ENCODE data around the gene HSPA8.

The HSPA8 gene

DNA sequence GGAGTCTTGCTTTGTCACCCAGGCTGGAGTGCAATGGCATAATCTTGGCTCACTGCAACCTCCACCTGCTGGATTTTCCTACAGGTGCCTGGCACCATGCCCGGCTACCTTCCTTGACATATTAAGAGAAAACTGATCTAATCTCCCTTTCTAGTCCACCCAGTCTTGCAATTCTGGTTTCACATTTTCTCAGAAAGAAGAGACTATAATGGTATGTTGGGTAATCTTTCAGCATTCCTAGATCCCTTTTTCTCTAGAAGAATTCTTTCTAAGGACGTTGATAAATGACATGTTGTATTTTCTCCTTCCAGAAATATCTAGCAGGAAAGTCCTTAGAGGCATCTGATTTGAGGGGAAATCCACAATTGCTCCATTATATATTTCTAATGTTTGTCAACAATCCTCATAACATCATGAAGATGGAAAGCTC, 10.4 kb upstream of the HSPA8 start:
- TF ChIP-seq TCF12 (IDR thresholded peaks at IDR 0.05; ENCODE audit: low read depth) (peak; percentile 56), CEBPB (IDR thresholded peaks at IDR 0.05) (peak; percentile 54; the same call in 1 of the 2 replicates), EP300 (IDR thresholded peaks at IDR 0.05; ENCODE audit: borderline replicate concordance) (no peak; the same call in 1 of the 2 replicates), NFIC (IDR thresholded peaks at IDR 0.05) (peak; percentile 92)

- TF ChIP-seq, protein P1, sequence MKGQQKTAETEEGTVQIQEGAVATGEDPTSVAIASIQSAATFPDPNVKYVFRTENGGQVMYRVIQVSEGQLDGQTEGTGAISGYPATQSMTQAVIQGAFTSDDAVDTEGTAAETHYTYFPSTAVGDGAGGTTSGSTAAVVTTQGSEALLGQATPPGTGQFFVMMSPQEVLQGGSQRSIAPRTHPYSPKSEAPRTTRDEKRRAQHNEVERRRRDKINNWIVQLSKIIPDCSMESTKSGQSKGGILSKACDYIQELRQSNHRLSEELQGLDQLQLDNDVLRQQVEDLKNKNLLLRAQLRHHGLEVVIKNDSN (IDR thresholded peaks at IDR 0.05): no peak
- no peak for TF ChIP-seq REST (IDR thresholded peaks at IDR 0.05; ENCODE audit: low read depth)
- TF ChIP-seq NFIC (IDR thresholded peaks at IDR 0.05): no peak
- TF ChIP-seq TAF1 (IDR thresholded peaks at IDR 0.05; ENCODE audit: low read depth): no peak
- no peak for TF ChIP-seq YY1 (IDR thresholded peaks at IDR 0.05; ENCODE audit: low read depth)
- no peak for TF ChIP-seq ZBTB7A (IDR thresholded peaks at IDR 0.05; ENCODE audit: low read depth)
- no peak for TF ChIP-seq EP300 (IDR thresholded peaks at IDR 0.05; ENCODE audit: borderline replicate concordance)
- no peak for TF ChIP-seq FOXM1 (IDR thresholded peaks at IDR 0.05; ENCODE audit: borderline replicate concordance, low read depth)
- no peak for TF ChIP-seq TCF12 (IDR thresholded peaks at IDR 0.05; ENCODE audit: low read depth)
- no peak for TF ChIP-seq TEAD4 (IDR thresholded peaks at IDR 0.05)
- no peak for TF ChIP-seq MAX (IDR thresholded peaks at IDR 0.05)
- TF ChIP-seq RAD21 (IDR thresholded peaks at IDR 0.05; ENCODE audit: low read depth): no peak
- no peak for TF ChIP-seq EGR1 (IDR thresholded peaks at IDR 0.05)
- TF ChIP-seq CEBPB (IDR thresholded peaks at IDR 0.05): no peak
- TF ChIP-seq CREB1 (IDR thresholded peaks at IDR 0.05; ENCODE audit: low read depth): no peak
Measured at GRCh38 chr11:123069908-123070821, 8.2 kb upstream of the HSPA8 start.

DNA sequence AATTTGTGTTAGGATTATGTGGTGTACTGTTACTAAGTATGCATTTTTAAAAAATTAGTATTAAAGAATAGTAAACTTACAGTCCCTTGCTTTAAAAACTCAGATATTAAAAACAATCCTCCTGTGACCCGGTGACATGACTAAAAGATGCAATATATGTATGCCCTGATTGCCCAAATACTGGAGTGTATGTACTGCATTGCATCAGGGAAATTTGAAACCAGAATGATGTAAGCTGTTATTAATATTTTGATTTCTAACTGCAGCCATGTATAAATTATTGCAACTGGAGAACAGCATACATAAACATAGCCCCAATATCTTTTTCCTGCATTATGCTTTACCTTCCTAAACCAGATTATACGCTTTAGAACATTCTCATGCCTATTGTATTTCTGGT, 3.7 kb upstream of the HSPA8 start:
- TF ChIP-seq FOXM1 (IDR thresholded peaks at IDR 0.05; ENCODE audit: borderline replicate concordance, low read depth) (no peak), MAX (IDR thresholded peaks at IDR 0.05) (no peak), CEBPB (IDR thresholded peaks at IDR 0.05) (no peak), NFIC (IDR thresholded peaks at IDR 0.05) (no peak), ZBTB7A (IDR thresholded peaks at IDR 0.05; ENCODE audit: low read depth) (no peak), TCF12 (IDR thresholded peaks at IDR 0.05; ENCODE audit: low read depth) (no peak)

DNA sequence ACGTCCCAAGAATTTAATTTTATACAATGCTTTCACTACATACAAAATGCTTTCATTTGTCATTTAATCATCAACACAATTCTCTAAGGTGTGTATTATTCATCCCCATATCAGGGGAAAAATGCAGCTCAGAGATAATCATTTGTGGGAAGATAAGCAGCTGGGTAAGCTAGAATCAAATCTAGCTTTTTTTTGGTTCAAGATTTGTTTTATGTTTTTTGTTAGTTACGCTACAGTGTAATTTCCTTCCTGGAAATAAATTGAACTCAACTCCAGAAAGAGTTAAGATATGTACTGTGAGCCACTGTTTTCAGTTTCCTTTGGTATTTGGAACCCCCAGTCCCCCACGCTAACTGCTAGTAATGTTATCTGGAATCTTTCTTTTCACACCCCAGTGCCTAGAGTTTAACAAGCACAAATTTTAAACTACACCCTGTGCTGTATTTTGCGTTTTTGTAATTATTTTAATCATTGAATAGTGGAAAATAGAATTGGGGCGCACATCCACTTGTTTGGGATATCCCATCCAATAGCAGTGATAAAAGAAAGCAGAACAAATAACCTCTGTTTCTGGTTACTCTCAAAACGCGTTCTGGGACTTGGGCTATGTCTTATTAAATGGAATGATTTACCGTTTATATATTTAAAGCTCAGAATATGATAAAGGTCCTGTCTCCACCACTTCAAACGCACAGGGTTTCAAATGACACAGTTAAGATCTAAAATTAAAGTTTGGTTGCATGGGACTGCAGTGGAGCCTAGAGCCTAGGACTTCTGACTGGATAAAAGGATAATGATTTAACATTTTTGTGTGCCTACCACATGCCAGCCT, 2.1 kb upstream of the HSPA8 start:
- TF ChIP-seq YY1 (IDR thresholded peaks at IDR 0.05; ENCODE audit: low read depth) (no peak), RAD21 (IDR thresholded peaks at IDR 0.05; ENCODE audit: low read depth) (no peak), FOXM1 (IDR thresholded peaks at IDR 0.05; ENCODE audit: borderline replicate concordance, low read depth) (no peak), NFIC (IDR thresholded peaks at IDR 0.05) (no peak), TEAD4 (IDR thresholded peaks at IDR 0.05) (no peak), EGR1 (IDR thresholded peaks at IDR 0.05) (no peak), REST (IDR thresholded peaks at IDR 0.05; ENCODE audit: low read depth) (no peak), ZBTB7A (IDR thresholded peaks at IDR 0.05; ENCODE audit: low read depth) (no peak), TAF1 (IDR thresholded peaks at IDR 0.05; ENCODE audit: low read depth) (no peak)
- TF ChIP-seq, protein P1 (IDR thresholded peaks at IDR 0.05): no peak

Data from Ishikawa (cell line).